ENCODE data around the gene CTSS. TPM values are rescaled to one million over a fixed set of nuclear protein-coding genes. Genes with fewer than 3 reads are reported as not detected.

The CTSS gene
- total RNA-seq, 1 donor from 2014 or later, result 0.16 TPM

DNA sequence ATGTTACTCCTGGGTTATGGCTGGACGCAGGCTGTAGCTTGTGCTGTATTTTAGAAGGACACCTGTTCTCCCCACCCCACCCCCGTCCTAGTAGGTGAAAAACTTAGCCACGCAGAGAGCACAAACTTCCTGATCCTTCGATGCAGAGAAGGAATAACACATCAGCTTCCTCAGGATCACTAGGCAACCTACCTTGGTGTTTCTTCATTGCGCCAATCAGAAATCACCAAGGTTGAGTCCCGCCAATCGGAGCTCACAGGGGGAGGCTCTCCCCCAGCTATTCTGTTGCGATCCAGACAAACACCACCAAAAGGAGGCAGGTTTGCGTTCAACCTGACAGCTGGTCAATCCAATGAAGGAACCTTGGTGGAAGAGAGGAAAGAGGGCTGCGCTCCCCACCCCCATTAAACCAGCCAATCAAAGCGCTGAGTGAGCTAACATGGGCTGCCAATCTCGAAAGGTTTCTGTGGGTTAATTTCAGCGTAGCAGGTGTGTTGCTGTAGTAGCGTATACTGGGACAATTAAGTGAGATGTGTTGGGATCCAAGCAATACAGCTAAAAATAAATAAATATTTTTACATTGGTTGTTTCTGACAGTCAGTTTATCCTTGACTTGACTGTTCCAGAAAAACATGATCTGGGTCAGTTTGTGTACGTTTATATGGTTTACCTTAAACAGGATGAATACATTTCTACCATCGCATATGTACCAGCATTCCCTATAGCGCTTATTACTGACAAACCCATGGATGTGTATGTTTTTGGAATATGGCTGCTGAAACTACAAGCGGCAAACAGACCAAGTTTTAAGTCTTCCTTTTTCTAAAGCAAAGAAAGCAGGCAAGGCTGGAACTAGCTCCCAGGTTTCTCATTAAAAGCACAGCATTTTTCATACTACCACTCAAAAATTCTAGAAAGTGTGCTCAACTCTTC lies 68.3 kb downstream of the CTSS start, which contains the start of gene GOLPH3L:
TSS of gene GOLPH3L (minus strand) at position 160 of the 933 bp plus-strand sequence. CDS start 2,316 bp downstream, outside the sequence.
- Mint-ChIP-seq H3K4me3 (peak within 1 kb of the TSS; percentile 93), H3K36me3 (ENCODE audit: low read depth) (peaks cover 3% of the 10 kb centered on the region), H3K27me3 (ENCODE audit: low read depth) (peaks cover 23% of the 10 kb centered on the region), H3K4me1 (peaks cover 23% of the 10 kb centered on the region), H3K27ac (ENCODE audit: unreplicated experiment) (peak within 1 kb of the TSS; percentile 98), H3K9me3 (no peaks in the 10 kb centered on the region)
- DNase-seq (ENCODE audit: low read depth, low spot score), result peak; percentile 77
- TF ChIP-seq, protein P1, sequence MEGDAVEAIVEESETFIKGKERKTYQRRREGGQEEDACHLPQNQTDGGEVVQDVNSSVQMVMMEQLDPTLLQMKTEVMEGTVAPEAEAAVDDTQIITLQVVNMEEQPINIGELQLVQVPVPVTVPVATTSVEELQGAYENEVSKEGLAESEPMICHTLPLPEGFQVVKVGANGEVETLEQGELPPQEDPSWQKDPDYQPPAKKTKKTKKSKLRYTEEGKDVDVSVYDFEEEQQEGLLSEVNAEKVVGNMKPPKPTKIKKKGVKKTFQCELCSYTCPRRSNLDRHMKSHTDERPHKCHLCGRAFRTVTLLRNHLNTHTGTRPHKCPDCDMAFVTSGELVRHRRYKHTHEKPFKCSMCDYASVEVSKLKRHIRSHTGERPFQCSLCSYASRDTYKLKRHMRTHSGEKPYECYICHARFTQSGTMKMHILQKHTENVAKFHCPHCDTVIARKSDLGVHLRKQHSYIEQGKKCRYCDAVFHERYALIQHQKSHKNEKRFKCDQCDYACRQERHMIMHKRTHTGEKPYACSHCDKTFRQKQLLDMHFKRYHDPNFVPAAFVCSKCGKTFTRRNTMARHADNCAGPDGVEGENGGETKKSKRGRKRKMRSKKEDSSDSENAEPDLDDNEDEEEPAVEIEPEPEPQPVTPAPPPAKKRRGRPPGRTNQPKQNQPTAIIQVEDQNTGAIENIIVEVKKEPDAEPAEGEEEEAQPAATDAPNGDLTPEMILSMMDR (conservative IDR thresholded peaks at IDR 0.05), result no peak

DNA sequence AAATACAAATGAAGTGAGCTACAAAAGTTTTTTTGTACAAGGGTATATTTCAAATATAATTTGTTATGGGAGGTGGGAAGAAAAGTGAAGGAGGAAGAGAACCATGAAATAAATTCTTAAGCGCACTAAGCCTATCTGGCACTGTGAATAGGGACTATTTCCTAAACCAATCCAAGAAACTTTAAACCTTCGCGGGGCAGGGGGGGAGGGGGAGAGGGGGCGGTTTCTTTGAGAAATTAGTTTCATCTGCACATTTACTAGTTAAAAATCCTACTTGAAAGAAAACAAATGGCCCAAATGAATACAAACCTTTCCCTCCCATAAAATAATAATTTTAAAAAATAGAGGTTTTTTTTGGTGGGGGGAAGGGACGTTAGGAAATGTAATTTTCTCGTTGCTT lies 69.0 kb downstream of the CTSS start:
- peaks cover 18% of the 10 kb centered on the region for H3K27me3 Mint-ChIP-seq (ENCODE audit: low read depth)
- no peak for DNase-seq (ENCODE audit: low read depth, low spot score)
- peak overlapping the region; percentile 93 for H3K4me3 Mint-ChIP-seq
- peaks cover 23% of the 10 kb centered on the region for H3K4me1 Mint-ChIP-seq
- H3K27ac Mint-ChIP-seq (ENCODE audit: unreplicated experiment), result peak overlapping the region; percentile 98
- peaks cover 3% of the 10 kb centered on the region for H3K36me3 Mint-ChIP-seq (ENCODE audit: low read depth)
- TF ChIP-seq, protein P1 (conservative IDR thresholded peaks at IDR 0.05), result no peak
- no peaks in the 10 kb centered on the region for H3K9me3 Mint-ChIP-seq

GRCh38 chr1:150696162-150696561 lies 69.4 kb downstream of the CTSS start:
- peaks cover 16% of the 10 kb centered on the region for H3K27me3 Mint-ChIP-seq (ENCODE audit: low read depth)
- TF ChIP-seq, protein P1 (conservative IDR thresholded peaks at IDR 0.05), result no peak
- no peak for DNase-seq (ENCODE audit: low read depth, low spot score)
- no peak overlapping the region for H3K27ac Mint-ChIP-seq (ENCODE audit: unreplicated experiment)
- H3K4me3 Mint-ChIP-seq, result peak overlapping the region; percentile 93
- H3K4me1 Mint-ChIP-seq, result peaks cover 23% of the 10 kb centered on the region
- peaks cover 3% of the 10 kb centered on the region for H3K36me3 Mint-ChIP-seq (ENCODE audit: low read depth)
- no peaks in the 10 kb centered on the region for H3K9me3 Mint-ChIP-seq

GRCh38 chr1:150695561-150695960 lies 70.0 kb downstream of the CTSS start:
- peak overlapping the region; percentile 70 for H3K4me3 Mint-ChIP-seq
- H3K27me3 Mint-ChIP-seq (ENCODE audit: low read depth), result peaks cover 12% of the 10 kb centered on the region
- H3K27ac Mint-ChIP-seq (ENCODE audit: unreplicated experiment), result no peak overlapping the region

GRCh38 chr1:150692720-150693119 lies 72.9 kb downstream of the CTSS start:
- Mint-ChIP-seq H3K4me3 (no peak overlapping the region), H3K27ac (ENCODE audit: unreplicated experiment) (no peak overlapping the region), H3K4me1 (peaks cover 21% of the 10 kb centered on the region), H3K27me3 (ENCODE audit: low read depth) (peaks cover 3% of the 10 kb centered on the region), H3K9me3 (no peaks in the 10 kb centered on the region), H3K36me3 (ENCODE audit: low read depth) (peaks cover 6% of the 10 kb centered on the region)
- DNase-seq (ENCODE audit: low read depth, low spot score), result no peak
- TF ChIP-seq, protein P1 (conservative IDR thresholded peaks at IDR 0.05), result no peak

More at GRCh38 chr1:150695561-150695960, 70.0 kb downstream of the CTSS start:
- peaks cover 23% of the 10 kb centered on the region for H3K4me1 Mint-ChIP-seq
- no peaks in the 10 kb centered on the region for H3K9me3 Mint-ChIP-seq
- TF ChIP-seq, protein P1 (conservative IDR thresholded peaks at IDR 0.05), result no peak
- peaks cover 3% of the 10 kb centered on the region for H3K36me3 Mint-ChIP-seq (ENCODE audit: low read depth)
- no peak for DNase-seq (ENCODE audit: low read depth, low spot score)

Data from neural crest cell (in vitro differentiated cells).